Sigmoid colon (tissue), 4 donors: Measurements from ENCODE around the gene OSBP2.

Experiments
- CTCF ChIP-seq, 4 experiments: fragments of 450-650 bp in 3 of 4; fragments of 200-600 bp in 1 of 4; IDR thresholded peaks; one replicate each; pipeline ENCODE4 v1.5.1; 2016 to 2019; ENCODE audit warnings: antibody characterized with exemption in 4 of 4, mild to moderate bottlenecking in 3 of 4, moderate library complexity in 2 of 4
- POLR2A ChIP-seq, 2 donors: fragments of 450-650 bp; IDR thresholded peaks; one replicate each; pipeline ENCODE4 v1.6.1; 2016; ENCODE audit warnings: antibody characterized with exemption in 2 of 2, mild to moderate bottlenecking in 2 of 2, moderate library complexity in 2 of 2
- POLR2AphosphoS5 ChIP-seq, 4 donors: sonication (generic); formaldehyde crosslinking; IDR thresholded peaks; one replicate each; pipeline ENCODE4 v1.6.1; 2017; ENCODE audit warnings: antibody characterized with exemption in 4 of 4

- TF ChIP-seq CTCF (IDR thresholded peaks at IDR 0.05) (no peak), POLR2A (IDR thresholded peaks at IDR 0.05) (no peak), POLR2AphosphoS5 (IDR thresholded peaks at IDR 0.05) (no peak)
Measured at GRCh38 chr22:30876915-30877553, 182.4 kb downstream of the OSBP2 start.
